Measurements from ENCODE around the gene DOCK1.
"Not testable (repeated sequence)": the region's sequence is repeated elsewhere in the genome, so short reads cannot be mapped to it uniquely, and the experiment has no call there.

DOCK1 gene

GRCh38 chr10:127296696-127297095 lies 391.5 kb downstream of the DOCK1 start:
- no peak for DNase-seq

- DNase-seq = no peak
Measured at GRCh38 chr10:127298381-127298780, 393.2 kb downstream of the DOCK1 start.

- DNase-seq = not testable (repeated sequence)
Measured at GRCh38 chr10:127299192-127299591, 394.0 kb downstream of the DOCK1 start.

- DNase-seq = no peak
Measured at GRCh38 chr10:127299956-127300689, 394.9 kb downstream of the DOCK1 start.

GRCh38 chr10:127300868-127301321 lies 395.7 kb downstream of the DOCK1 start:
- no peak for DNase-seq

- no peak for DNase-seq
Measured at GRCh38 chr10:127302343-127302742, 397.1 kb downstream of the DOCK1 start.

GRCh38 chr10:127303105-127303504 lies 397.9 kb downstream of the DOCK1 start:
- DNase-seq = no peak

- no peak for DNase-seq
Measured at GRCh38 chr10:127303746-127304145, 398.5 kb downstream of the DOCK1 start.

GRCh38 chr10:127306479-127306878 lies 401.3 kb downstream of the DOCK1 start:
- no peak for DNase-seq

- no peak for DNase-seq
Measured at GRCh38 chr10:127307338-127307737, 402.1 kb downstream of the DOCK1 start.

- DNase-seq = no peak
Measured at GRCh38 chr10:127308031-127308430, 402.8 kb downstream of the DOCK1 start.

- DNase-seq = not testable (repeated sequence)
Measured at GRCh38 chr10:127309619-127310018, 404.4 kb downstream of the DOCK1 start.

- no peak for DNase-seq
Measured at GRCh38 chr10:127310430-127310829, 405.2 kb downstream of the DOCK1 start.

- no peak for DNase-seq
Measured at GRCh38 chr10:127310923-127311322, 405.7 kb downstream of the DOCK1 start.

GRCh38 chr10:127313996-127314700 lies 408.9 kb downstream of the DOCK1 start:
- no peak for DNase-seq

GRCh38 chr10:127314797-127315196 lies 409.6 kb downstream of the DOCK1 start:
- no peak for DNase-seq

- DNase-seq = no peak
Measured at GRCh38 chr10:127315888-127316287, 410.7 kb downstream of the DOCK1 start.

- no peak for DNase-seq
Measured at GRCh38 chr10:127318396-127318795, 413.2 kb downstream of the DOCK1 start.

GRCh38 chr10:127319271-127319670 lies 414.0 kb downstream of the DOCK1 start:
- no peak for DNase-seq

GRCh38 chr10:127319691-127320090 lies 414.5 kb downstream of the DOCK1 start:
- no peak for DNase-seq

GRCh38 chr10:127320176-127320575 lies 414.9 kb downstream of the DOCK1 start:
- DNase-seq = no peak

- no peak for DNase-seq
Measured at GRCh38 chr10:127322286-127322685, 417.1 kb downstream of the DOCK1 start.

GRCh38 chr10:127325506-127325905 lies 420.3 kb downstream of the DOCK1 start:
- no peak for DNase-seq

GRCh38 chr10:127326883-127327282 lies 421.7 kb downstream of the DOCK1 start:
- DNase-seq = no peak
